Right atrium auricular region (tissue), 2 donors: ENCODE data around the gene VSTM2B. TPM values are rescaled to one million over a fixed set of nuclear protein-coding genes. Genes with fewer than 3 reads are reported as not detected.
A peak's percentile ranks its signal among the peaks of the same experiment; 100 is the strongest.

ENCODE experiments used
- DNase-seq: peaks from one replicate; pipeline ENCODE4 v3.0.0-alpha.2; 2019; ENCODE audit warnings: low spot score
- H3K27ac ChIP-seq, 2 donors: fragments of 200-600 bp; sonication (generic); 1 replicate in 1 of 2; 2 replicates in 1 of 2; pipeline ENCODE4 v1.5.1; 2016 to 2019
- H3K27me3 ChIP-seq, 2 donors: fragments of 200-600 bp; sonication (generic); one replicate each; pipeline versions ENCODE4 v1.5.1 to v1.6.0; 2017 to 2019
- H3K36me3 ChIP-seq: fragments of 200-600 bp; sonication (generic); one replicate; pipeline ENCODE4 v1.5.1; 2016
- H3K4me1 ChIP-seq, 2 donors: fragments of 200-600 bp; sonication (generic); one replicate each; pipeline versions ENCODE4 v1.5.1 to v1.6.0; 2017 to 2019
- H3K4me3 ChIP-seq, 2 donors: fragments of 200-600 bp; sonication (generic); 1 replicate in 1 of 2; 2 replicates in 1 of 2; pipeline ENCODE4 v1.5.1; 2017 to 2019; ENCODE audit warnings: mild to moderate bottlenecking in 1 of 2, moderate library complexity in 1 of 2
- H3K9me3 ChIP-seq, 2 donors: fragments of 200-600 bp; sonication (generic); one replicate each; pipeline ENCODE4 v1.5.1; 2019
- CTCF ChIP-seq, 2 donors: fragments of 200-600 bp; sonication (generic); IDR thresholded peaks; one replicate each; pipeline ENCODE4 v1.5.1; 2019; ENCODE audit warnings: antibody characterized with exemption in 2 of 2
- total RNA-seq, 2 donors: library from RNA; depleted of rRNA; stranded (reverse); fragments of >200 nt; gene quantifications; one replicate each; pipeline ENCODE4 v1.1.0, GENCODE V29; 2016

Gene VSTM2B
- total RNA-seq, 2 donors from 2014 or later, result not detected

GRCh38 chr19:29596885-29597525 lies 71.2 kb downstream of the VSTM2B start:
- no peaks in the 10 kb centered on the region for H3K9me3 ChIP-seq
- no peaks in the 10 kb centered on the region for H3K36me3 ChIP-seq
- DNase-seq, result no peak
- no peaks in the 10 kb centered on the region for H3K27me3 ChIP-seq
- peak in 1 of 2 donors; percentile 22 for TF ChIP-seq CTCF (IDR thresholded peaks at IDR 0.05)
- H3K27ac ChIP-seq, result no peak overlapping the region
- H3K4me1 ChIP-seq, result no peaks in the 10 kb centered on the region
- no peak overlapping the region for H3K4me3 ChIP-seq

- no peaks in the 10 kb centered on the region for H3K27me3 ChIP-seq
Observed at GRCh38 chr19:29598036-29598435, 72.2 kb downstream of the VSTM2B start.

GRCh38 chr19:29598496-29598895 lies 72.7 kb downstream of the VSTM2B start:
- Histone ChIP-seq H3K4me3 (no peak overlapping the region), H3K27me3 (no peaks in the 10 kb centered on the region), H3K27ac (no peak overlapping the region), H3K9me3 (no peaks in the 10 kb centered on the region), H3K4me1 (no peaks in the 10 kb centered on the region), H3K36me3 (no peaks in the 10 kb centered on the region)
- DNase-seq, result no peak
- TF ChIP-seq CTCF (IDR thresholded peaks at IDR 0.05), result no peak

More at GRCh38 chr19:29598036-29598435, 72.2 kb downstream of the VSTM2B start:
- no peaks in the 10 kb centered on the region for H3K36me3 ChIP-seq
- no peak for DNase-seq
- no peaks in the 10 kb centered on the region for H3K9me3 ChIP-seq
- no peak overlapping the region for H3K27ac ChIP-seq
- no peaks in the 10 kb centered on the region for H3K4me1 ChIP-seq
- no peak overlapping the region for H3K4me3 ChIP-seq
- TF ChIP-seq CTCF (IDR thresholded peaks at IDR 0.05), result no peak

GRCh38 chr19:29603308-29603707 lies 77.5 kb downstream of the VSTM2B start:
- Histone ChIP-seq H3K4me1 (peaks cover 0 to 14% of the 10 kb centered on the region in 2 donors), H3K9me3 (no peaks in the 10 kb centered on the region), H3K36me3 (no peaks in the 10 kb centered on the region), H3K4me3 (no peak overlapping the region), H3K27me3 (no peaks in the 10 kb centered on the region), H3K27ac (no peak overlapping the region)
- DNase-seq, result no peak
- TF ChIP-seq CTCF (IDR thresholded peaks at IDR 0.05), result no peak

- Histone ChIP-seq H3K9me3 (no peaks in the 10 kb centered on the region), H3K36me3 (peaks cover 14% of the 10 kb centered on the region), H3K4me1 (peaks cover 0 to 20% of the 10 kb centered on the region in 2 donors), H3K27me3 (no peaks in the 10 kb centered on the region), H3K4me3 (peak within 1 kb of the TSS; percentile 68 to 92), H3K27ac (peak within 1 kb of the TSS; percentile 87 to 96)
- no peak for TF ChIP-seq CTCF (IDR thresholded peaks at IDR 0.05)
- peak; percentile 97 for DNase-seq
Observed at GRCh38 chr19:29605653-29606419, 80.0 kb downstream of the VSTM2B start, which contains the start of gene POP4. POP4 (plus strand) TSS chr19:29606283; CDS start chr19:29606319, 36 bp downstream.
